WI38 (cell line): ENCODE results near the gene GPATCH4.
A peak's percentile ranks its signal among the peaks of the same experiment; 100 is the strongest.

Experiments
- H3K4me3 ChIP-seq: 2 replicates; pipeline ENCODE4 v1.5.1; 2011; ENCODE audit warnings: low read depth, mild to moderate bottlenecking, control low read depth, low read length
- TF ChIP-seq, protein P1 (sequence below): IDR thresholded peaks from 2 replicates; pipeline ENCODE4 v1.5.1; 2012; ENCODE audit warnings: low read depth, mild to moderate bottlenecking, control low read depth, low read length

GPATCH4 gene

DNA sequence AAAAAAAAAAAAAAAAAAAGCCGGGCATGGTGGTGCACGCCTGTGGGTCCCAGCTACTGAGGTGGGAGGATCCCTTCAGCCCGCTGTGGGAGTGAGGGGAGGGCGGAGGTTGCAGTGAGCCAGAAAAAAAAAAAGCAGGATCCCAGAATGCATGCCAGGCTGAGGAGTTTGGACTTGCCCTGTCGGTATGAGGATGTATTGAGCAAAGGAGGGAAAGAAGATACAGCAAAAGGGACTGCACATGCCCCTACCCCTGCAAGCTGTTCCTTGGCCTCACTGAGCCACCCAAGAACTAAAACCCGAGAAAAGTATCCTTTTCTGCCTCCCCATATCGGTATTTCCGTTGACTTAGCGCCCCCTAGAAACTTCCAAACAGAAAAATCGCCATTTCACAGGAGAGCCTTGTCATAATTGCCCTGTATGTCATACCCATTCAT lies 1.3 kb upstream of the GPATCH4 start:
- no peak overlapping the region for H3K4me3 ChIP-seq
- TF ChIP-seq, protein P1, sequence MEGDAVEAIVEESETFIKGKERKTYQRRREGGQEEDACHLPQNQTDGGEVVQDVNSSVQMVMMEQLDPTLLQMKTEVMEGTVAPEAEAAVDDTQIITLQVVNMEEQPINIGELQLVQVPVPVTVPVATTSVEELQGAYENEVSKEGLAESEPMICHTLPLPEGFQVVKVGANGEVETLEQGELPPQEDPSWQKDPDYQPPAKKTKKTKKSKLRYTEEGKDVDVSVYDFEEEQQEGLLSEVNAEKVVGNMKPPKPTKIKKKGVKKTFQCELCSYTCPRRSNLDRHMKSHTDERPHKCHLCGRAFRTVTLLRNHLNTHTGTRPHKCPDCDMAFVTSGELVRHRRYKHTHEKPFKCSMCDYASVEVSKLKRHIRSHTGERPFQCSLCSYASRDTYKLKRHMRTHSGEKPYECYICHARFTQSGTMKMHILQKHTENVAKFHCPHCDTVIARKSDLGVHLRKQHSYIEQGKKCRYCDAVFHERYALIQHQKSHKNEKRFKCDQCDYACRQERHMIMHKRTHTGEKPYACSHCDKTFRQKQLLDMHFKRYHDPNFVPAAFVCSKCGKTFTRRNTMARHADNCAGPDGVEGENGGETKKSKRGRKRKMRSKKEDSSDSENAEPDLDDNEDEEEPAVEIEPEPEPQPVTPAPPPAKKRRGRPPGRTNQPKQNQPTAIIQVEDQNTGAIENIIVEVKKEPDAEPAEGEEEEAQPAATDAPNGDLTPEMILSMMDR: 0 out of 2 replicates have a peak, but pooled peaks have one; percentile 17

DNA sequence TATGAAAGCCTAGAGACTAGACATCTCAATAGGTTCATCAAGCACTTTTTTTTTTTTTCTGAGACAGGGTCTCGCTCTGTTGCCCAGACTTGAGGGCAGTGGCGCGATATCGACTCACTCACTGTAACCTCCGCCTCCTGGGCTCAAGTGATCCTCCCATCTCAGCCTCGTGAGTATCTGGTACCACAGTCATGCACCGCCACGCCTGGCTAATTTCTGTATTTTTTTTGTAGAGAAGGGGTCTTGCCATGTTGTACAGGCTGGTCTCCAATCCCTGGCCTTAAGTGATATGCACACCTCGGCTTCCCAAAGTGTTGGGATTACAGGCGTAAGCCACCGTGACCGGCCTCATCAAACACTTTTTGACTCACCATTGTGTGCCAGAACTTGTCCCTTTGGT lies 613 bp upstream of the GPATCH4 start:
- TF ChIP-seq, protein P1: no peak
- H3K4me3 ChIP-seq: peak overlapping the region; percentile 97

DNA sequence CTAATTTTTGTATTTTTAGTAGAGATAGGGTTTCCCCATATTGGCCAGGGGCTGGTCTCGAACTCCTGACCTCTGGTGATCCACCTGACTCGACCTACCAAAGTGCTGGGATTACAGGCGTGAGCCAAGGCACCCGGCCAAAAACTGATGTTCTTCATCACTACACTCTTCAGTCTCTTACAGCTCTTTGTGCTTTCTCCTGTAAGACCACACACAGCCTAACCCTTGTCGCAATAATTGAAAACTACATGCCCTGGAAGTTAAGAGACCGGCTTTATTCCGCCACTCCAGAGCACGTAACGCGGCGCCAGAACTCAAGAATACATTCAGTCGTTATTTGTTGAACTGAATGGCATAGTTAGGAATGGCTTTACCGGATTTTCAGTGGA lies 552 bp downstream of the GPATCH4 start:
- H3K4me3 ChIP-seq: peak overlapping the region; percentile 97
- TF ChIP-seq, protein P1: no peak

DNA sequence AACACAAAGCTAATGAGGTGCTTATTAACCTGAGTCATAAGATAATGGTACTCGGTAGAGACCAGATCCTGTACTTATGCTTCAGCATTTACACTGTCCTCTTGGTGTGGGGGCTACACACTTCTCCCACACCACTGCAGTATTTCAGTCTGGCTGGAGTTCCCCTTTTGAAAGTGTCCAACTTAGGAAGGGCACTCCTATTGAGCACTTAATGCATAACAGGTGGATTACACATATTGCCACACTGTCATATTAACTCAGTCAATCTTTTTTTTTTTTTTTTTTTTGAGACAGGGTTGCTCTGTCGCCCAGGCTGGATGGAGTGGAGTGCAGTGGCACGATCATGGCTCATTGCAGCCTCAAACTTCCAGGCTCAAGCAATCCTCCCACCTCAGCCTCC lies 1.5 kb downstream of the GPATCH4 start:
- TF ChIP-seq, protein P1: no peak
- no peak overlapping the region for H3K4me3 ChIP-seq

DNA sequence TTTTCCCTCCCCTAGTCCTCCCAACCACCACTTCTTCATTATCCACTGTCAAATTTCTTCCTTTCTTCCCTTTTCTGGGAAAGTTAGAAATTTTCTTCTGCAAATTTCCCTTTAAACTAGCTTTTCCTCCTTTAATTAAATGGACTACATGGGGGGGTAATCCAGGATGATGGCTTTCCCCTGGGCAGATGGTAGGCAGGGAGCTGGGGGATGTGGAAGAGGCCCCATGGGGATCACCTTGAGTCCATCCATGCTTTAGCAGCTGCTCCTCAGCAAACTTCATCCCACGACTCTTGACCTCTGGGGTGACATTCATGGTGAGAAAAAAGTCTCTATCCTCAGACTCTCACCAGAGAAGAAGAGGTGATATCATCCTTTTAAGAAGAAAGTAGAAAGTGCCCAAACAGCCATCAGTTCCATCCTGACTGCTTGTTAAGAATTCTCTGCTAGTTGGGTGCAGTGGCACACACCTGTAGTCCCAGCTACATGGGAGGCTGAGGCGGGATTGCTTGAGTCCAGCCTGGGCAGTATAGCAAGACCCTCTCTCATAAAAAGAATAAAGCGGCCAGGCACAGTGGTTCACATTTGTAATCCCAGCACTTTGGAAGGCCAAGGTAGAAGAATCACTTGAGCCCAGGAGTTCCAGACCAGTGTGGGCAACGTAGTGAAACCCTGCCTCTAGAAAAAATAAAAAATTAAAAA lies 2.4 kb downstream of the GPATCH4 start:
- H3K4me3 ChIP-seq: no peak overlapping the region
- TF ChIP-seq, protein P1: no peak

DNA sequence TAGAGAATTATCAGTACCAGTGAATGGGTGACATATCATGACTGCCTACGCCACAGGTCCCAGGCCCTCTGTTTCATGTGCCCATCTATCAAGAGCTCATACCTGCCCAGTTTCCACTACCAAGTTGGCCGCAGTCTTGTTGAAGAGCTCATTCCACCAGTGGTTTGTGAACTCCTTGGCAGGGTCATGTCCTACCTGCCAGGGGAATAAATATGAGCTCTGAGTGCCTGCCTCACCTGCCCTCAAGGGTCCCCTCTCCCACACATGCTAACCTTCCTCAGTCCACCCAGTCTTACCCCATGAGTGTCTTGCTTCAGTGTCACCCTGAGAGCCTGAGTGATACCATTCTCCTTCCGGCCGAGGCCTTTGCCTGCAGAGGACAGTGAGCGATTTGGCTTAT lies 3.2 kb downstream of the GPATCH4 start:
- H3K4me3 ChIP-seq: no peak overlapping the region
- TF ChIP-seq, protein P1: no peak

DNA sequence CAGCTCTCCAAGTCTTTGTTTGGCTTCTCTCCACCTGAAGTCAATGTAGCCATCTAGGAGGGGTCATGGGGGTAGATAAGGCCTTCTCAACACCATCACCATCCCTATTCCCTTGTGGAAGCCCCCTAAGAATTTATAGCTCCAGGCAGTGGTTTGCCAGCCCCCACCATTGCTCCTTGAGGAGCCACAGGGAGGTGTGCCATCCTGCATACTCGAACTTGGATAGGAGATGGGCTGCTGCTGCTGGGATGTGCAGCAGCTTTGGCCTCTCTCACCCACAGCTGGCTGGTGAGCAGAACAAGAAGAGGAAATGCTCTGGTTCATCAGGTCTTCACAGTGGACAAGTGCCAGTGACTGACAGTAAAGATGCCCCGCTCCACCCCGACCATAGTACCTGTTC lies 4.9 kb downstream of the GPATCH4 start:
- TF ChIP-seq, protein P1: no peak

More for the DNA sequence above, 4.9 kb downstream of the GPATCH4 start:
- H3K4me3 ChIP-seq: no peak overlapping the region
